HG03558 (cell line): ENCODE measurements around the gene AKAP7.
A peak's percentile ranks its signal among the peaks of the same experiment; 100 is the strongest.

Experiments
- ATAC-seq: cut with Tn5 transposase; IDR thresholded peaks from one replicate; pipeline ENCODE4 v1.9.1; 2021; ENCODE audit warnings: moderate number of reproducible peaks; ENCODE audit not compliant: unreplicated experiment; ENCODE audit errors: extremely low read depth

Gene AKAP7

GRCh38 chr6:131197716-131198115 is 62.4 kb downstream of the AKAP7 start:
- ATAC-seq, result no peak

GRCh38 chr6:131199568-131200272 is 64.5 kb downstream of the AKAP7 start:
- ATAC-seq, result peak; percentile 100

- ATAC-seq, result no peak
Observed at GRCh38 chr6:131205481-131206244, 70.4 kb downstream of the AKAP7 start.

GRCh38 chr6:131206463-131207251 is 71.4 kb downstream of the AKAP7 start:
- no peak for ATAC-seq

GRCh38 chr6:131208787-131209186 is 73.5 kb downstream of the AKAP7 start:
- ATAC-seq, result no peak

GRCh38 chr6:131210469-131210868 is 75.2 kb downstream of the AKAP7 start:
- no peak for ATAC-seq

GRCh38 chr6:131212024-131212423 is 76.8 kb downstream of the AKAP7 start:
- no peak for ATAC-seq

- ATAC-seq, result no peak
Observed at GRCh38 chr6:131212913-131213312, 77.6 kb downstream of the AKAP7 start.

- ATAC-seq, result no peak
Observed at GRCh38 chr6:131213501-131213990, 78.3 kb downstream of the AKAP7 start.

GRCh38 chr6:131215219-131215618 is 80.0 kb downstream of the AKAP7 start:
- ATAC-seq, result no peak

GRCh38 chr6:131216246-131216645 is 81.0 kb downstream of the AKAP7 start:
- no peak for ATAC-seq

- no peak for ATAC-seq
Observed at GRCh38 chr6:131222773-131223172, 87.5 kb downstream of the AKAP7 start.

- ATAC-seq, result no peak
Observed at GRCh38 chr6:131223416-131223815, 88.1 kb downstream of the AKAP7 start.

GRCh38 chr6:131225127-131225526 is 89.9 kb downstream of the AKAP7 start:
- ATAC-seq, result no peak

- ATAC-seq, result no peak
Observed at GRCh38 chr6:131225959-131226358, 90.7 kb downstream of the AKAP7 start.

- no peak for ATAC-seq
Observed at GRCh38 chr6:131226459-131227157, 91.3 kb downstream of the AKAP7 start.

GRCh38 chr6:131227158-131227543 is 91.9 kb downstream of the AKAP7 start:
- ATAC-seq, result no peak

GRCh38 chr6:131231103-131231502 is 95.8 kb downstream of the AKAP7 start:
- no peak for ATAC-seq

- ATAC-seq, result no peak
Observed at GRCh38 chr6:131231891-131232290, 96.6 kb downstream of the AKAP7 start.

- no peak for ATAC-seq
Observed at GRCh38 chr6:131244942-131245341, 109.7 kb downstream of the AKAP7 start.
